ENCODE results near the gene TP53INP2.

- no peak for TF ChIP-seq POLR2A (IDR thresholded peaks at IDR 0.05; ENCODE audit: low read depth, low read length)
- no peak for TF ChIP-seq SMC3 (IDR thresholded peaks at IDR 0.05; ENCODE audit: low read depth, low read length)
- TF ChIP-seq MAFK (IDR thresholded peaks at IDR 0.05; ENCODE audit: low read depth, low read length): no peak
- TF ChIP-seq CTCF (conservative IDR thresholded peaks at IDR 0.05; ENCODE audit: low read depth, low read length): no peak
- no peak for TF ChIP-seq BHLHE40 (IDR thresholded peaks at IDR 0.05; ENCODE audit: low read depth, low read length)
- TF ChIP-seq MAZ (IDR thresholded peaks at IDR 0.05; ENCODE audit: borderline replicate concordance, low read depth, low read length): no peak
- no peak for TF ChIP-seq RCOR1 (IDR thresholded peaks at IDR 0.05; ENCODE audit: insufficient replicate concordance, low read length)
- TF ChIP-seq, protein P1, sequence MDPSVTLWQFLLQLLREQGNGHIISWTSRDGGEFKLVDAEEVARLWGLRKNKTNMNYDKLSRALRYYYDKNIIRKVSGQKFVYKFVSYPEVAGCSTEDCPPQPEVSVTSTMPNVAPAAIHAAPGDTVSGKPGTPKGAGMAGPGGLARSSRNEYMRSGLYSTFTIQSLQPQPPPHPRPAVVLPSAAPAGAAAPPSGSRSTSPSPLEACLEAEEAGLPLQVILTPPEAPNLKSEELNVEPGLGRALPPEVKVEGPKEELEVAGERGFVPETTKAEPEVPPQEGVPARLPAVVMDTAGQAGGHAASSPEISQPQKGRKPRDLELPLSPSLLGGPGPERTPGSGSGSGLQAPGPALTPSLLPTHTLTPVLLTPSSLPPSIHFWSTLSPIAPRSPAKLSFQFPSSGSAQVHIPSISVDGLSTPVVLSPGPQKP (IDR thresholded peaks at IDR 0.05; ENCODE audit: borderline replicate concordance, low read depth, low read length): no peak
- TF ChIP-seq CEBPB (IDR thresholded peaks at IDR 0.05; ENCODE audit: low read depth, low read length): no peak
- no peak for TF ChIP-seq RFX5 (IDR thresholded peaks at IDR 0.05; ENCODE audit: low read depth, low read length)
Measured at GRCh38 chr20:34706302-34706875, 2.2 kb downstream of the TP53INP2 start.
